Aorta (tissue), 5 donors: ENCODE data around the gene DYRK1B. TPM values are rescaled to one million over a fixed set of nuclear protein-coding genes. Genes with fewer than 3 reads are reported as not detected.

ENCODE experiments used
- ATAC-seq: fragments of 200-7000 bp; cut with Tn5 transposase; one replicate; pipeline ENCODE4 v1.9.1; 2022; ENCODE audit warnings: moderate library complexity; ENCODE audit not compliant: low FRiP score
- DNase-seq, 2 donors: peaks; one replicate each; pipeline ENCODE4 v3.0.0-alpha.2; 2020
- H3K27ac ChIP-seq, 2 donors: one replicate each; pipeline ENCODE4 v1.5.1; 2013; ENCODE audit warnings: low read length in 2 of 2, mild to moderate bottlenecking in 2 of 2, moderate library complexity in 2 of 2, control low read depth in 1 of 2, inconsistent platforms in 1 of 2, low read depth in 1 of 2
- H3K27me3 ChIP-seq, 2 donors: one replicate each; pipeline ENCODE4 v1.6.1; 2013; ENCODE audit warnings: control low read depth in 1 of 2, low read length in 1 of 2, mild to moderate bottlenecking in 1 of 2, moderate library complexity in 1 of 2; ENCODE audit not compliant: insufficient read depth in 2 of 2, control insufficient read depth in 1 of 2
- H3K36me3 ChIP-seq, 2 donors: one replicate each; pipeline ENCODE4 v1.6.1; 2013; ENCODE audit warnings: control low read depth in 1 of 2, low read length in 1 of 2, mild to moderate bottlenecking in 1 of 2; ENCODE audit not compliant: insufficient read depth in 2 of 2, control insufficient read depth in 1 of 2
- H3K4me1 ChIP-seq, 2 donors: one replicate each; pipeline ENCODE4 v1.6.1; 2013; ENCODE audit warnings: low read length in 2 of 2, control low read depth in 1 of 2, mild to moderate bottlenecking in 1 of 2, moderate library complexity in 1 of 2; ENCODE audit not compliant: insufficient read depth in 2 of 2, control insufficient read depth in 1 of 2
- H3K4me3 ChIP-seq, 2 donors: one replicate each; pipeline ENCODE4 v1.5.1; 2013; ENCODE audit warnings: low read length in 2 of 2, control low read depth in 1 of 2, mild to moderate bottlenecking in 1 of 2
- H3K9me3 ChIP-seq: one replicate; pipeline ENCODE4 v1.6.1; 2013; ENCODE audit warnings: mild to moderate bottlenecking, low read length; ENCODE audit not compliant: control insufficient read depth
- WGBS, 2 donors: extraction: QIAGEN DNeasy Blood & Tissue Kit; methylation state at CpG; one replicate each; pipeline ENCODE4 v1.1.7; 2013; 5-methylcytosine and 5-hydroxymethylcytosine counted together
- intact Hi-C, 2 donors: fragments of 100-400 bp; cut with DNase I; formaldehyde crosslinking; loops; one replicate each; pipeline versions ENCODE4 v1.14.2 to v1.15.0; 2022
- polyA plus RNA-seq, 2 donors: library from polyadenylated mRNA; stranded (reverse); fragments of 200-250 nt; gene quantifications; one replicate each; pipeline ENCODE4 v1.2.3, GENCODE V29; 2013
- total RNA-seq, 2 donors: library from RNA; stranded (reverse); fragmentation: NEBNext Ultra II Directional; extraction: Animal tissue kit (Norgen Biotek cat#: 25700); gene quantifications; one replicate each; pipeline ENCODE4 v1.2.1, GENCODE V29; 2021
- donor health status: healthy with polysubstance abuse.
- donor health status: Bipolar disorder and iron deficiency.
- donor health status: DM: no; HTN: no; CAD: no.
- donor health status: DM: no; HTN: no; CAD: no.
- donor health status: DM: yes; HTN: yes; CAD: no.

Gene DYRK1B
- total and polyA plus RNA-seq, 4 donors: 4.3 to 17.5 (median 10.6) TPM

GRCh38 chr19:39831679-39832078 is 2.3 kb downstream of the DYRK1B start:
- H3K4me1 ChIP-seq: peaks cover 0 to 5% of the 10 kb centered on the region in 2 donors
- 88 to 90% methylated on average over 16 of the region's 16 CpGs for WGBS, 2 donors
- no peak overlapping the region for H3K4me3 ChIP-seq
- no peaks in the 10 kb centered on the region for H3K27me3 ChIP-seq
- ATAC-seq (no peak), DNase-seq (no peak)
- H3K9me3 ChIP-seq: no peaks in the 10 kb centered on the region
- H3K27ac ChIP-seq: no peak overlapping the region
- peaks cover 0 to 2% of the 10 kb centered on the region in 2 donors for H3K36me3 ChIP-seq
- intact Hi-C loops: no loop called here

DNA sequence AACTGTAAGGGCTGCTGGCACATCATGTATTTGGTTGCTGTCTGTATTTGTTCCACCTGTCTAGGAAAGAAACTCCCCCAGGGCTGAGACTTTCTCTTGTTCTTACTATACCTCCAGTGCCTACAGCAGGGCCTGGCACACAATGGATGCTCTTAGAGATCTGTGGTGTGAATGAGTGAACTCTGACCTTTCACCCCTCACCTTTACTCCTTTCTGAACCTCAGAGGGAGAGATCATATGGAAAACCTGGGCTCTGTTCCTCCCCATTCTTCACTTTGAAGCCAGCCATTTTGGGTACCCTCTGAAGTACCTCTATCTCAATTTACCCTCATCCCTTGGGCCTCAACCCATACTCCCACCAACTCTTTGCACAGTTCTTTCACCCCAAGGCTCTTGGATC is 3.1 kb downstream of the DYRK1B start:
- no peak for DNase-seq

GRCh38 chr19:39830406-39830805 is 3.6 kb downstream of the DYRK1B start:
- H3K27ac ChIP-seq: no peak overlapping the region
- H3K27me3 ChIP-seq: no peaks in the 10 kb centered on the region
- WGBS, 2 donors: 92 to 94% methylated on average over 18 of the region's 18 CpGs
- DNase-seq (no peak), ATAC-seq (no peak)
- no peak overlapping the region for H3K4me3 ChIP-seq
- no peaks in the 10 kb centered on the region for H3K9me3 ChIP-seq
- intact Hi-C loops: no loop called here
- H3K36me3 ChIP-seq: peaks cover 0 to 2% of the 10 kb centered on the region in 2 donors
- peaks cover 0 to 5% of the 10 kb centered on the region in 2 donors for H3K4me1 ChIP-seq

More for the DNA sequence above, 3.1 kb downstream of the DYRK1B start:
- Histone ChIP-seq H3K4me3 (no peak overlapping the region), H3K27me3 (no peaks in the 10 kb centered on the region), H3K9me3 (no peaks in the 10 kb centered on the region), H3K4me1 (peaks cover 0 to 5% of the 10 kb centered on the region in 2 donors), H3K36me3 (peaks cover 0 to 2% of the 10 kb centered on the region in 2 donors), H3K27ac (no peak overlapping the region)
- intact Hi-C loops: no loop called here
- no peak for ATAC-seq

DNA sequence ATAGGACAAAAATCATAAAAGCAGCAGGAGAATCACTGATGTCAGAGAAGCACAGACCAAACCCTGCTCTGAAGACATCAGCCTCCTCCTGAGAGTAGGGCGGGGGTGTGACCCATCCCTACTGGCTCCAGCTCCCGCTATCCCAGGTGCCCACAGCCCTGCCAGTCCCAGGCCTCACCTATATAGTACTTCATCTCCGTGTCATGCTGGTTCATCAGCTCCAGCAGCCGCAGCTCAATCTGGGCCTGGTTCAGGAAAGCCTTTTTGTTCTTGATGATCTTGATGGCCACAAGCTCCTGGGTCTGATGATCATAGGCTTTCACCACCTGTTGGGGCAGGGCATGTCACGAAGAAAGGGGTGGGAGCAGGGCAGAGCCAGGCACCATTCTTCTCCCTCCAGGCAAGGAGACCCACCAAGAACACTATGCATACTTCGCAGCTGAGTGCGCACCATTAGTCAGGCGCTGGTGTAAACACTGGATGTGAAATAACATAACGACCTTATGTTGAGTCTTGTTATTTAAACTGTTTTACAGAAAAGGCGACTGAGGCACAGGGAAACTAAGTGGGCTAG is 4.2 kb downstream of the DYRK1B start:
- H3K4me3 ChIP-seq: no peak overlapping the region
- peaks cover 0 to 5% of the 10 kb centered on the region in 2 donors for H3K4me1 ChIP-seq
- no peak for DNase-seq
- no peak overlapping the region for H3K27ac ChIP-seq
- H3K27me3 ChIP-seq: no peaks in the 10 kb centered on the region
- no peak for ATAC-seq
- intact Hi-C loops: no loop called here
- H3K9me3 ChIP-seq: no peaks in the 10 kb centered on the region
- peaks cover 0 to 2% of the 10 kb centered on the region in 2 donors for H3K36me3 ChIP-seq
- 93 to 94% methylated on average over 10 of the region's 10 CpGs for WGBS, 2 donors

- ATAC-seq (no peak), DNase-seq (no peak)
- WGBS, 2 donors: 75 to 78% methylated on average over 5 of the region's 5 CpGs
- H3K36me3 ChIP-seq: peaks cover 0 to 2% of the 10 kb centered on the region in 2 donors
- H3K4me1 ChIP-seq: peaks cover 0 to 5% of the 10 kb centered on the region in 2 donors
- no peaks in the 10 kb centered on the region for H3K9me3 ChIP-seq
- no peak overlapping the region for H3K27ac ChIP-seq
- no peak overlapping the region for H3K4me3 ChIP-seq
- H3K27me3 ChIP-seq: no peaks in the 10 kb centered on the region
- intact Hi-C loops: no loop called here
Measured at GRCh38 chr19:39828654-39829032, 5.3 kb downstream of the DYRK1B start.

DNA sequence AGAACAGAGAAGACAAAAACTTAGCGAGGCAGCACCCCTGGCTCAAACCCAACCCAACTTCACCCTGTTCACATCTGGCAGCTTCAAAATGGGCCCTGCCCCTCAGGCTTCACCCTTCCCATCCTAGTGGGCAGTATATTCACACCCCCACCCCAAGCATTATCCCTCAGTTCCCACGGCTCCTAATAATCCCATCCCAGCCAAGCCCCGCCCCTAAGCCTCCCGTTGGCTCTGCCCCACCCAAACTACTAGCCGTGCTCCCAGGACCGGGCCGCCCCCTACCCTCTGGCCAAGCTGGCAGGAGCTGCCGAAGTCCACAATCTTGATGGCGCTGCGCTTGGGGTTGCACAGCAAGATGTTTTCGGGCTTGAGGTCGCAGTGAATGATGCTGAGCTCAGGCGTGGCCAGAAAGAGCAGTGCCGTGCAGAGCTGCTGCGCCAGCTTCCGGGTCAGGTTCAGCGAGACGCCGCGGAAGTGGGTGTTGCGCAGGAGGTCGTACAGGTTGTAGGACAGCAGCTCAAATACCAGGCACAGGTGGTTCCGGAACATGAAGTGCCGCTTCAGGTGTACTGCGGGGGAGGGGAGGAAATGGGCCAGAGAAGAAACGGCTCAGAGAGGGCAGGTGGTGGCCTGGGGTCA is 5.8 kb downstream of the DYRK1B start:
- Histone ChIP-seq H3K4me1 (peaks cover 0 to 5% of the 10 kb centered on the region in 2 donors), H3K36me3 (peaks cover 0 to 2% of the 10 kb centered on the region in 2 donors), H3K27me3 (no peaks in the 10 kb centered on the region), H3K27ac (no peak overlapping the region), H3K9me3 (no peaks in the 10 kb centered on the region), H3K4me3 (no peak overlapping the region)
- ATAC-seq (no peak), DNase-seq (no peak)
- WGBS, 2 donors: 82% methylated on average over 26 of the region's 26 CpGs
- intact Hi-C loops: no loop called here

DNA sequence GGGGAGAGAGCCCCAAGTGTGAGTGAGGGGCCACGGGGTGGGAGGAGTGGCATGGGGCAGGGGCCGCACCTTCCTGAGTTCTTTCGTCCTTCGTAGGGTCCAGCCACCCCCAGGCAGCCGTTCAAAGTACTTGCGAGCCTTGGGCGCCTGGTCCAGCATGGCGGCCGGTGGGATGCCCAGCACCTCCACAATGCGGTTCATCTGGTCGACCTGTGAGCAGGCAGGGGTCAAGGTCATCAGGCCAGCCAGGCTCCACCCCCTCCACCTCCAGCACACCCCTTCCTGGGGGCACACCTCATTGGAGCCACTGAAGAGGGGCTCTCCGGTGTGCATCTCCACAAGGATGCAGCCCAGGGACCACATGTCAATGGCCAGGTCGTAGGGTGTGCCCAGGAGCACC is 6.7 kb downstream of the DYRK1B start:
- 88 to 92% methylated on average over 10 to 13 of the region's 13 CpGs for WGBS, 2 donors
- Histone ChIP-seq H3K9me3 (no peaks in the 10 kb centered on the region), H3K4me3 (no peak overlapping the region), H3K36me3 (peaks cover 0 to 2% of the 10 kb centered on the region in 2 donors), H3K27ac (no peak overlapping the region), H3K27me3 (no peaks in the 10 kb centered on the region), H3K4me1 (no peaks in the 10 kb centered on the region)
- DNase-seq (no peak), ATAC-seq (no peak)
- intact Hi-C loops: no loop called here

DNA sequence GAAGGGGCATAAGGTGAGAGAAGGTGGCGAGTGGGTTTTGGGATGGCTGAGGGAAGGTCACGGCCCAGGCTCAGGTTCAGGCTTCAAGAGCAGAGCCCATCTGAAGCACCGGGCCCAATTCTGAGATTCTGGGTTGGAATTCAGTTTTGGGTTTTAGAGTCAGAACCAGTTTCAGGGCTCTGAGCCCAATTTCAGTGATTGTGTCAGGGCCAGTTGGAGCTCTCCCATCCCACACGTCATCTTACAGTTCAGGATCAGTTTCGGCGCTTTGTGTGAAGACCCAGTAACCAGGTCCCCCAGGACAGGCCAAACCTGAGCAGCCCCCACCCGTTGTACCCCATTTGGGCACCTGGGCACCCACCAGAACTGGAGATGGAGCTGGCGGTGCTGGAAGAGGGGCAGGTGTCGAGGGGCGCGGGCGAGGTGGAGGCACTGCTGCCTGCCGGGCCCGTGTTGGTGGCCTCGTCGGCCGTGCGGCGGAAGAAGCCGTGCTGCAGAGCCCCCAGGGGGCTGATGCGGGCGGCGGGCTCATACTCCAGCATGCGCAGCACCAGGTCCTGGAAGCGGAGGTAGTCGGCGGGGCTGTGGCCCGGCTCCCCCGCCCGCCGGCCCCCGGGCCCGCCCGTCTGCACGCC is 7.5 kb downstream of the DYRK1B start:
- H3K36me3 ChIP-seq: peaks cover 0 to 2% of the 10 kb centered on the region in 2 donors
- intact Hi-C loops: no loop called here
- no peaks in the 10 kb centered on the region for H3K27me3 ChIP-seq
- H3K27ac ChIP-seq: no peak overlapping the region
- ATAC-seq (no peak), DNase-seq (no peak)
- no peaks in the 10 kb centered on the region for H3K9me3 ChIP-seq
- H3K4me3 ChIP-seq: no peak overlapping the region
- no peaks in the 10 kb centered on the region for H3K4me1 ChIP-seq
- 88 to 91% methylated on average over 34 to 35 of the region's 35 CpGs for WGBS, 2 donors
